T-helper 1 cell treated with Interleukin-12 subunit alpha and Interleukin-12 subunit beta and Interleukin-4 antibody, amounts not matched to agents 30 μg/mL and 1 μg/mL, for 36 hours (primary cell): ENCODE measurements around the gene ST6GALNAC2.

Source experiments
- H3K27ac Mint-ChIP-seq: one replicate; pipeline ENCODE4 v1.8.0; 2021; ENCODE audit warnings: mild to moderate bottlenecking, mixed read lengths
- H3K27me3 Mint-ChIP-seq: one replicate; pipeline ENCODE4 v1.8.0; 2021; ENCODE audit warnings: low read depth, mixed read lengths
- H3K36me3 Mint-ChIP-seq: one replicate; pipeline ENCODE4 v1.8.0; 2021; ENCODE audit warnings: low read depth, mixed read lengths
- H3K4me1 Mint-ChIP-seq: one replicate; pipeline ENCODE4 v1.8.0; 2021; ENCODE audit warnings: low read depth, mixed read lengths
- H3K4me3 Mint-ChIP-seq: one replicate; pipeline ENCODE4 v1.8.0; 2021; ENCODE audit warnings: mild to moderate bottlenecking, moderate library complexity, mixed read lengths
- H3K9me3 Mint-ChIP-seq: one replicate; pipeline ENCODE4 v1.8.0; 2021; ENCODE audit warnings: mixed read lengths

ST6GALNAC2 gene

GRCh38 chr17:76547642-76548202 lies 37.9 kb downstream of the ST6GALNAC2 start:
- no peaks in the 10 kb centered on the region for H3K36me3 Mint-ChIP-seq
- H3K27me3 Mint-ChIP-seq: peaks cover 7% of the 10 kb centered on the region
- H3K9me3 Mint-ChIP-seq: no peaks in the 10 kb centered on the region
- no peak overlapping the region for H3K4me3 Mint-ChIP-seq
- H3K27ac Mint-ChIP-seq: no peak overlapping the region
- peaks cover 5% of the 10 kb centered on the region for H3K4me1 Mint-ChIP-seq

- Mint-ChIP-seq H3K27ac (no peak overlapping the region), H3K36me3 (no peaks in the 10 kb centered on the region), H3K27me3 (peaks cover 12% of the 10 kb centered on the region), H3K4me1 (peaks cover 5% of the 10 kb centered on the region), H3K9me3 (no peaks in the 10 kb centered on the region), H3K4me3 (no peak overlapping the region)
Measured at GRCh38 chr17:76547183-76547641, 38.4 kb downstream of the ST6GALNAC2 start.

- H3K36me3 Mint-ChIP-seq: no peaks in the 10 kb centered on the region
- no peaks in the 10 kb centered on the region for H3K9me3 Mint-ChIP-seq
- H3K4me1 Mint-ChIP-seq: peaks cover 5% of the 10 kb centered on the region
- H3K4me3 Mint-ChIP-seq: no peak overlapping the region
- H3K27ac Mint-ChIP-seq: no peak overlapping the region
- peaks cover 17% of the 10 kb centered on the region for H3K27me3 Mint-ChIP-seq
Measured at GRCh38 chr17:76546556-76547182, 39.0 kb downstream of the ST6GALNAC2 start.

GRCh38 chr17:76545918-76546555 lies 39.6 kb downstream of the ST6GALNAC2 start:
- H3K4me1 Mint-ChIP-seq: peaks cover 5% of the 10 kb centered on the region
- H3K36me3 Mint-ChIP-seq: no peaks in the 10 kb centered on the region
- H3K27me3 Mint-ChIP-seq: peaks cover 22% of the 10 kb centered on the region
- no peak overlapping the region for H3K27ac Mint-ChIP-seq
- H3K9me3 Mint-ChIP-seq: no peaks in the 10 kb centered on the region
- H3K4me3 Mint-ChIP-seq: no peak overlapping the region

- Mint-ChIP-seq H3K4me3 (no peak overlapping the region), H3K27me3 (peaks cover 31% of the 10 kb centered on the region), H3K4me1 (peaks cover 3% of the 10 kb centered on the region), H3K36me3 (no peaks in the 10 kb centered on the region), H3K9me3 (no peaks in the 10 kb centered on the region), H3K27ac (no peak overlapping the region)
Measured at GRCh38 chr17:76544546-76545365, 40.9 kb downstream of the ST6GALNAC2 start.

GRCh38 chr17:76543826-76544545 lies 41.7 kb downstream of the ST6GALNAC2 start:
- H3K36me3 Mint-ChIP-seq: no peaks in the 10 kb centered on the region
- H3K4me1 Mint-ChIP-seq: peaks cover 3% of the 10 kb centered on the region
- no peak overlapping the region for H3K27ac Mint-ChIP-seq
- H3K9me3 Mint-ChIP-seq: no peaks in the 10 kb centered on the region
- peaks cover 39% of the 10 kb centered on the region for H3K27me3 Mint-ChIP-seq
- no peak overlapping the region for H3K4me3 Mint-ChIP-seq

- H3K27ac Mint-ChIP-seq: no peak overlapping the region
- no peak overlapping the region for H3K4me3 Mint-ChIP-seq
- H3K9me3 Mint-ChIP-seq: no peaks in the 10 kb centered on the region
- H3K27me3 Mint-ChIP-seq: peaks cover 44% of the 10 kb centered on the region
- peaks cover 3% of the 10 kb centered on the region for H3K4me1 Mint-ChIP-seq
- no peaks in the 10 kb centered on the region for H3K36me3 Mint-ChIP-seq
Measured at GRCh38 chr17:76543482-76543825, 42.2 kb downstream of the ST6GALNAC2 start.

- no peak overlapping the region for H3K27ac Mint-ChIP-seq
- H3K9me3 Mint-ChIP-seq: no peaks in the 10 kb centered on the region
- peaks cover 47% of the 10 kb centered on the region for H3K27me3 Mint-ChIP-seq
- peaks cover 3% of the 10 kb centered on the region for H3K4me1 Mint-ChIP-seq
- no peaks in the 10 kb centered on the region for H3K36me3 Mint-ChIP-seq
- no peak overlapping the region for H3K4me3 Mint-ChIP-seq
Measured at GRCh38 chr17:76542984-76543383, 42.7 kb downstream of the ST6GALNAC2 start.

GRCh38 chr17:76542566-76542971 lies 43.1 kb downstream of the ST6GALNAC2 start:
- Mint-ChIP-seq H3K4me1 (peaks cover 3% of the 10 kb centered on the region), H3K27ac (no peak overlapping the region), H3K36me3 (no peaks in the 10 kb centered on the region), H3K9me3 (no peaks in the 10 kb centered on the region), H3K27me3 (peaks cover 47% of the 10 kb centered on the region), H3K4me3 (no peak overlapping the region)

- H3K9me3 Mint-ChIP-seq: no peaks in the 10 kb centered on the region
- no peak overlapping the region for H3K27ac Mint-ChIP-seq
- peaks cover 3% of the 10 kb centered on the region for H3K4me1 Mint-ChIP-seq
- H3K4me3 Mint-ChIP-seq: no peak overlapping the region
- peaks cover 48% of the 10 kb centered on the region for H3K27me3 Mint-ChIP-seq
- no peaks in the 10 kb centered on the region for H3K36me3 Mint-ChIP-seq
Measured at GRCh38 chr17:76541739-76542454, 43.8 kb downstream of the ST6GALNAC2 start.

GRCh38 chr17:76540381-76541300 lies 45.0 kb downstream of the ST6GALNAC2 start:
- peaks cover 61% of the 10 kb centered on the region for H3K27me3 Mint-ChIP-seq
- H3K4me3 Mint-ChIP-seq: no peak overlapping the region

GRCh38 chr17:76539631-76540271 lies 45.9 kb downstream of the ST6GALNAC2 start, which contains the start of gene PRCD:
Gene PRCD (plus strand): TSS chr17:76540044. CDS start chr17:76540142, 98 bp downstream.
- Mint-ChIP-seq H3K27me3 (peaks cover 70% of the 10 kb centered on the region), H3K9me3 (no peaks in the 10 kb centered on the region), H3K4me3 (no peak within 1 kb of the TSS), H3K36me3 (no peaks in the 10 kb centered on the region), H3K4me1 (peaks cover 1% of the 10 kb centered on the region), H3K27ac (no peak within 1 kb of the TSS)

More at GRCh38 chr17:76540381-76541300, 45.0 kb downstream of the ST6GALNAC2 start:
- Mint-ChIP-seq H3K27ac (no peak overlapping the region), H3K4me1 (peaks cover 1% of the 10 kb centered on the region), H3K36me3 (no peaks in the 10 kb centered on the region), H3K9me3 (no peaks in the 10 kb centered on the region)
